Activated CD4-positive, alpha-beta T cell treated with anti-CD3 and anti-CD28 coated beads, Interleukin-2, amount 50 U/mL, for 16 hours (primary cell): Measurements from ENCODE around the gene SEZ6L.
A peak's percentile ranks its signal among the peaks of the same experiment; 100 is the strongest.

Experiments used
- DNase-seq: peaks from one replicate; pipeline ENCODE4 v3.0.0-alpha.2; 2020

Gene SEZ6L

GRCh38 chr22:26342745-26343410 lies 173.6 kb downstream of the SEZ6L start:
- no peak for DNase-seq

- DNase-seq, result no peak
These were observed 176.2 kb downstream of the SEZ6L start for GRCh38 chr22:26345496-26345895.

- DNase-seq, result no peak
These were observed 179.7 kb downstream of the SEZ6L start for GRCh38 chr22:26348810-26349526.

- no peak for DNase-seq
These were observed 185.4 kb downstream of the SEZ6L start for GRCh38 chr22:26354707-26355106.

GRCh38 chr22:26357281-26357680 lies 188.0 kb downstream of the SEZ6L start:
- DNase-seq, result no peak

- DNase-seq, result no peak
These were observed 188.6 kb downstream of the SEZ6L start for GRCh38 chr22:26357813-26358212.

DNA sequence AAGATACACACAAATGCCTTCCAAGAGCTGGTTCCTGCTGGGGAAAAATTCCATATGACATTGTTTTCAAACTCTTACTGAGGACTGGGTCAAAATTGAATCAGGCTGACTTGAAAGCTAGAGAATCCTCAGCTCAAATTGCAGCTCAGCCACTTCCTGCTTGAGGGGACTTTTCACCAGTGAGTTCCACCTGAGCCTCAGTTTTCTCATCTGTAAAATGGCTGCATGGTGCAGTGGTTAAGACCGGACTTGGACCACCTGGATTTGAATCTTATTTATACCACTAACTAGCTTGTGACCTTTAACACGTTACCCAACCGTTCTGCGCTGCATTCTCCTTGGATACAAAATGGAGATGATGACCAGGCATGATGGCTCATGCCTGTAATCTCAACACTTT lies 189.9 kb downstream of the SEZ6L start:
- DNase-seq, result no peak

DNA sequence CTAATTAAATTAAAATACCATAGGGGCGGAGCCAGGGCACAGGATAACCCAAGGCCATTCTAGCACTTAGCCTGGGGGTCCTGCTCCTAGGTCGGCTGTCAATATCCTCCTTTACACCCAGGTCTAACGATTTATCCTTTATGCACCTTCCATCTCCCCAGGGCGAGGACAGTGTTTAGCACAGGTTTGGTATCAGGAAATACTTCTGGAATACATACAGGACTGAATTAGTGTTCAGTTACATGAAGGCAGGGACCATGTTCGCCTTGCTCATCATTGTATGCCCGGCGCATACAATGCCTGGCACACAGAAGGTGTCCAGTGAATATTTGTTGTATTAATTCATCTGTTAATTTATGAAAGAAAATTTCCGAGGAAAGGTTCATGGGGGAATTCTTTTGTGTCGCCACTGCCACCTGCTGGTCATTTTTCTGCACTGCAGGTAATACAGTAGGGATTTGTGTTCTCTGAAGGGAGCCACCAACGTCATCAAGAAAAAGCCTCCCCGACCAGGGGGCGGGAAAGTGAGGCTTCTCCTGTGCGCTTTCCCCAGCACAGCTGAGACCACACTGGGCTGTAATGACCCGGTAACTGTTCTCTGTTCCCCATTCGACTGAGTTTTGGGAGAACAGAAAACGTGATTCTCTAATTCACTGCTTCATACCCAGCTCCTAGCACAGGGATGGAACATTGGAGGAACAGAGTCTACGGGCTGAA lies 191.1 kb downstream of the SEZ6L start:
- DNase-seq, result peak; percentile 69

- no peak for DNase-seq
These were observed 193.2 kb downstream of the SEZ6L start for GRCh38 chr22:26362471-26362870.

- peak; percentile 73 for DNase-seq
These were observed 195.1 kb downstream of the SEZ6L start for GRCh38 chr22:26364066-26365015.

DNA sequence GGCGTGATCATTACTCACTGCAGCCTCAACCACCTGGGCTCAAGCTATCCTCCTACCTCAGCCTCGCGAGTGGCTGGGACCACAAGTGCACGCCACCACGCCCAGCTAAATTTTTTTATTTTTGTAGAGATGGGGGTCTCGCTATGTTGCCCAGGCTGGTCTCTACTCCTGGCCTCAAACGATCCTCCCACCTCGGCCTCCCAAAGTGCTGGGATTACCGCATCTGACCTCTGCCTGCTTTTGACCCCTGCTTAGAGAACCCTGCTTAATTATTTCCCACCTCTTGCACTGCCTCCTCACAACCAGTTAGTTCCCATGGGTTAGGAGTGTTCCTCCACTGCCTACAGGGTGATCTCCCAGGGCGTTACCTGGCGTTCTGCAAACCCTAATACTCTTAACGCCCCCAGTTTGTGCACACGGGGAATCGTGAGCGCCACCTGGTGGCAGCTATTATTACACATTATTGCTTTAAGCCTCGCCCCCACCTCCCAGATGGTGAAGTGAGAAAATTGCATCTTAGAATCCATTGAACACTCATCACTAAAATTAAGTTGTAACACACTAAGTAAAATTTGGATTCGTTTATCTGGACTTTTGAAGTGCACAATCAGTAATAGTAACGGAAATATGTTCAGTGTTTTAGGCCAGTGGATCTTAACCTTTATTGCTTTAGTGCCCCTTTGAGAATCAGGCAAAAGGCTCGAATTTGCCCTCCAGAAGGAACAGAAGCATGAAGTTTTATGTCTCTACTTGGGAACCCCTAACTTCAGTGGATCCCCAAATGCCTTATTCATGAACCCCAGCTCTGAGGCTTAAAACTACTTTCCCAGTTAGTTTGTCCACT lies 198.4 kb downstream of the SEZ6L start:
- DNase-seq, result peak; percentile 59

- DNase-seq, result no peak
These were observed 203.6 kb downstream of the SEZ6L start for GRCh38 chr22:26372890-26373289.

- no peak for DNase-seq
These were observed 205.2 kb downstream of the SEZ6L start for GRCh38 chr22:26374391-26375026.

- no peak for DNase-seq
These were observed 208.0 kb downstream of the SEZ6L start for GRCh38 chr22:26377170-26377830.

DNA sequence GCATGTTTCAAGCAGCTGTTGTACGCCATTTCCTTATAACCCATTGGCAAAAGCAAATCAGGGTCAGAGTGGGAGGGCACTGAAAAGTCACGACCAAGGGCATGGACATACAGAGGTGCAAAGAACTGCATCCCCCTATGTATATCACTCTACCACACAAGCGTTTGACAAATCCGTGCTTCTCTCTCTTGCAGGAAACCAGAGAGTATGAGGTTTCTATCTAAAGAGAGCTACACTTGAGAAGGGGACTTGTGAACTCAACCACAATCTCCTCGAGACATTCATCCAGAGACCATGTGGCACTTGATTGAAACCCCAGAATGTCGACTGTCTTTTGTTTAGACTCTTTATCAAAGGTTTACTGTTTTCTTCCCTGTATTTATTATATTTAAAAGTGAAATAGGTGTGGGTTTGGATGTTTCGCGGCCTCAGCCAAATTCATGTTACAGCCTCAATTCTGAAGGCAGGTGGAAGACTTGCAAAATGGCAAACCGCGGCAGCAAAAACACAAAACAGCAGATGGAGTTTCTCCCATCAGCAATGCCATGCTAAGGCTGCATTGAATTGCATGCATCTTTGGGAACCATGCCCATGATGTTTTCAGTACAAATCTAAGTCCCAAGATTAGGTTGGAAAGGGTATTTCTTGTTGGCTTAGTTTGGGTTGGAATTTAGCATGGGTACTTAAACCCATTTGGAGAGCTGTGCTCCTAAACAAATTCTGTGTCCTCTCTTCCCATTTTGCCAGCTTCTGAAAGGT lies 211.0 kb downstream of the SEZ6L start:
- DNase-seq, result no peak

DNA sequence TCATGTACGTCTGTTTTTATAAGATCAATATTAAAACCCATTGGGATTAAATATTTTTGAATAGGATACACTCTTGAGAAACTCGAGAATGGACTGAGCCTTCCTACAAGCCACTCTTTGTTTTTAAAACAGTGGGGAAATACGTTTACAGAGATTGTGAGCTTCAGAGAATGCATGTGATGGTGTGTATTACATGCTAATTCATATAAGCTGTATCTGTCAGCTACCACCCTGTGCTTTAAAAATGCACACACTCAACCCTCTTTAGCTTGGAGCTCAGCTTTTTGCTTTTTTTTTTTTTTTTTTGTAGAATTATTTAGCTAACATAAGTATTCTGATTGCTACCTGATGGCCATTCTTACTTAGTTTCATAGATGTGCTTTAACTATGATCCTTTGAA lies 213.5 kb downstream of the SEZ6L start:
- no peak for DNase-seq

- no peak for DNase-seq
These were observed 214.8 kb downstream of the SEZ6L start for GRCh38 chr22:26383968-26384556.

- no peak for DNase-seq
These were observed 215.9 kb downstream of the SEZ6L start for GRCh38 chr22:26385164-26385563.

DNA sequence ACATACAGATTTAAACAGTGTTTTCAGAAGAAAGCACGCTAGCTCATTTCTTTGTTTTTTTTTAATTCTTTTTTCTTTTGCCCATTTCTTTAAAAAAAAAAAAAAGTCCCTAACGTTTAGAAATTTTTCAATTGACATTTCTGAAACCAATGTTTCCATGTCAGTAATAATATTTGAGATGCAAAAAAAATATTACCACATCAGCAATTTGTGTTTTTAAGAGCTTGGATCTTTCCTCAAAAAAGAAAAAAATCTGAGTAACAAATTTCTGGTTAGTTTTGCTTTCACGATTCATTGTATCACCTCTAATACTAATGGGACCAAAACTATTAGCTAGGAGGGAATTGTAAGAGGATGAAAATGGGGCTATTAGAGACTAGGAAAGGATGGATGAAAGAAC lies 219.9 kb downstream of the SEZ6L start:
- no peak for DNase-seq

DNA sequence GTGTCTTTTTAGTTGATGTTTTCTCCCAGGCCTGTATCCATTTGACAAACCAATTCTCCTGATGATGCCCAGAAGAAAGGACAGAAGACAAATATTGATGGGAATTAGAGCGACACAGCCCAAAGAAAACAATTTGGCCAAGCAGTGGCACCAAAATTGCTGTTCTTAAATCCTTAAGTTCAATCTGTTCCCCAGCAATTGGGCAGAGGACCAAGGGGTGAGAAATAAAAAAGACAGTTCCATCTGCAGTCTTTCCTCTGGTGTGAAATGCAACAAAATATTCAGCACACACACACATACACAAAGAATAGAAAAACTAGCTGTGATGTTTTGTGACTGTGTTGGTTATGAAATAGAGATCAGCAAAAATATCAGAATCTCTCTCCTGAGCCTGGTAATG lies 221.8 kb downstream of the SEZ6L start:
- DNase-seq, result no peak
